ENCODE data around the gene KRT74. TPM values are rescaled to one million over a fixed set of nuclear protein-coding genes. Genes with fewer than 3 reads are reported as not detected.

The KRT74 gene
- total RNA-seq, 2 donors from 2014 or later: 2.9 TPM; not detected in 1

DNA sequence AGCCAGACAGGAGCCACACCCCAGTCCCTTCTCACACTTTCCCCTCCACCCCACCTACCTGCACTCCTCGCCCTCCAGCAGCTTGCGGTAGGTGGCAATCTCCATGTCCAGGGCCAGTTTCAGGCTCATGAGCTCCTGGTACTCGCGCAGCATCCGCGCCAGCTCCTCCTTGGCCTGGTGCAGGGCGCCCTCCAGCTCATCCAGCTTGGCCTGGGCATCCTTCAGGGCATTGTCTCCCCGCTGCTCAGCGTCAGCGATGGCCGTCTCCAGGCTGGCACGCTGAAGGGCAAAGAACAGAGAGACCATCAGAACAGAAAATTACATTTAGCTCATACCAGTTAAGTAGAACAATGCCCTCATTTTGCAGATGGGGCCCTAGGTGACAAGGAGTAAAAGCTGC lies 5.5 kb downstream of the KRT74 start:
- Histone ChIP-seq H3K9me3 (no peaks in the 10 kb centered on the region), H3K4me3 (no peak overlapping the region), H3K4me1 (peaks cover 0 to 20% of the 10 kb centered on the region in 2 donors), H3K36me3 (no peaks in the 10 kb centered on the region), H3K27me3 (no peaks in the 10 kb centered on the region), H3K27ac (no peak overlapping the region)
- DNase-seq (ENCODE audit: low spot score): no peak
- TF ChIP-seq CTCF (IDR thresholded peaks at IDR 0.05): no peak

GRCh38 chr12:52566847-52567291 lies 6.8 kb downstream of the KRT74 start:
- H3K27me3 ChIP-seq: no peaks in the 10 kb centered on the region

GRCh38 chr12:52564582-52564981 lies 9.1 kb downstream of the KRT74 start:
- TF ChIP-seq CTCF (IDR thresholded peaks at IDR 0.05): no peak
- Histone ChIP-seq H3K4me1 (peaks cover 0 to 20% of the 10 kb centered on the region in 2 donors), H3K36me3 (no peaks in the 10 kb centered on the region), H3K27me3 (no peaks in the 10 kb centered on the region), H3K4me3 (no peak overlapping the region), H3K9me3 (no peaks in the 10 kb centered on the region), H3K27ac (no peak overlapping the region)
- DNase-seq (ENCODE audit: low spot score): no peak

More at GRCh38 chr12:52566847-52567291, 6.8 kb downstream of the KRT74 start:
- Histone ChIP-seq H3K27ac (peak overlapping the region in 1 of 2 donors; percentile 16), H3K4me3 (no peak overlapping the region), H3K9me3 (no peaks in the 10 kb centered on the region), H3K4me1 (peaks cover 0 to 20% of the 10 kb centered on the region in 2 donors), H3K36me3 (no peaks in the 10 kb centered on the region)
- no peak for DNase-seq (ENCODE audit: low spot score)
- no peak for TF ChIP-seq CTCF (IDR thresholded peaks at IDR 0.05)

- Histone ChIP-seq H3K4me1 (peaks cover 0 to 11% of the 10 kb centered on the region in 2 donors), H3K27me3 (no peaks in the 10 kb centered on the region), H3K36me3 (no peaks in the 10 kb centered on the region), H3K4me3 (no peak overlapping the region), H3K9me3 (no peaks in the 10 kb centered on the region), H3K27ac (no peak overlapping the region)
- no peak for TF ChIP-seq CTCF (IDR thresholded peaks at IDR 0.05)
- DNase-seq (ENCODE audit: low spot score): no peak
Measured at GRCh38 chr12:52561880-52562449, 11.7 kb downstream of the KRT74 start.

DNA sequence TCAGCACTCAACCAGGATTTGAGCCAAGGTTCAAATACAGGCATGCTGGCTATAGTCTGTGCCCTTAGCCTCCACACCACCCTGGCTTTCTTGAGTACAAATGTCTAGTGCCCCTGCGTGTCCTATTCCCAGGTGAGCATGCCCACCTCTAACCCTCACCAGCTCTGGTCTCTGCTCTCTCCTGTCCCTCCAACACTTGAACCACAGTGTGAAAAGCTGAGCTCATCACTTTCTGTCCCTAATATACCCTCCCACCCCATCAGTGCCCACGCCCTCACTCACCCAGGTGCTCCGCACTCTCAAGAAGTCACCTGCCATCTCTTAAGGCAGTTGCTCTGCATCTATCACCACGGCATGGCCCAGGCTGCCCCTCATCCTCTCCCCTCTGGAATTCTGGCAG lies 13.7 kb downstream of the KRT74 start:
- H3K36me3 ChIP-seq: no peaks in the 10 kb centered on the region
- no peak overlapping the region for H3K4me3 ChIP-seq
- H3K4me1 ChIP-seq: no peaks in the 10 kb centered on the region
- H3K9me3 ChIP-seq: no peaks in the 10 kb centered on the region
- DNase-seq (ENCODE audit: low spot score): no peak
- no peak for TF ChIP-seq CTCF (IDR thresholded peaks at IDR 0.05)
- no peaks in the 10 kb centered on the region for H3K27me3 ChIP-seq
- no peak overlapping the region for H3K27ac ChIP-seq

Measured in right atrium auricular region (tissue), 2 donors.